Measurements from ENCODE around the gene SLC39A11. TPM values are rescaled to one million over a fixed set of nuclear protein-coding genes. Genes with fewer than 3 reads are reported as not detected.

The SLC39A11 gene
- total RNA-seq, 1 donor from 2014 or later = 13.2 TPM

DNA sequence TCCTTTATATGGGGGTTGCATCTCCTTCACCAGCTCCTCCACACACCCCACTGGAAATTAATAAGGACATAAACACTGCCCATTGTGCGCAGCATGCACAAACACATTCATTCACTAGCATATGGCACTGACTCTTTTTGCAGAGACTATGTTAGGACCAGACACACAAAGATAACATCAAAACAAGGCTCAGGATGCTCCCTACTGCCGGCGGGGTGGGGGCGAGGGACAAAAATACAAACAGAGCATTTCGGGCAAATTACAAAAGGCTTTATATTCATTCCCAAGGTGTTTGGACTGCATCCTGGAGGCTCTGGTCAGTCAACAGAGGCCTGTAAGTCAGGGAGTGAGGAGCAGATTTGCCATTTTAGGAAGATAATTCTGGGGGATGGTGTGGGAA, 299.7 kb downstream of the SLC39A11 start:
- H3K4me3 Mint-ChIP-seq (ENCODE audit: unreplicated experiment) = no peak overlapping the region
- H3K4me1 Mint-ChIP-seq (ENCODE audit: unreplicated experiment) = no peaks in the 10 kb centered on the region
- peaks cover 9% of the 10 kb centered on the region for H3K9me3 Mint-ChIP-seq (ENCODE audit: unreplicated experiment)
- TF ChIP-seq, protein P1, sequence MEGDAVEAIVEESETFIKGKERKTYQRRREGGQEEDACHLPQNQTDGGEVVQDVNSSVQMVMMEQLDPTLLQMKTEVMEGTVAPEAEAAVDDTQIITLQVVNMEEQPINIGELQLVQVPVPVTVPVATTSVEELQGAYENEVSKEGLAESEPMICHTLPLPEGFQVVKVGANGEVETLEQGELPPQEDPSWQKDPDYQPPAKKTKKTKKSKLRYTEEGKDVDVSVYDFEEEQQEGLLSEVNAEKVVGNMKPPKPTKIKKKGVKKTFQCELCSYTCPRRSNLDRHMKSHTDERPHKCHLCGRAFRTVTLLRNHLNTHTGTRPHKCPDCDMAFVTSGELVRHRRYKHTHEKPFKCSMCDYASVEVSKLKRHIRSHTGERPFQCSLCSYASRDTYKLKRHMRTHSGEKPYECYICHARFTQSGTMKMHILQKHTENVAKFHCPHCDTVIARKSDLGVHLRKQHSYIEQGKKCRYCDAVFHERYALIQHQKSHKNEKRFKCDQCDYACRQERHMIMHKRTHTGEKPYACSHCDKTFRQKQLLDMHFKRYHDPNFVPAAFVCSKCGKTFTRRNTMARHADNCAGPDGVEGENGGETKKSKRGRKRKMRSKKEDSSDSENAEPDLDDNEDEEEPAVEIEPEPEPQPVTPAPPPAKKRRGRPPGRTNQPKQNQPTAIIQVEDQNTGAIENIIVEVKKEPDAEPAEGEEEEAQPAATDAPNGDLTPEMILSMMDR (IDR thresholded peaks at IDR 0.05; ENCODE audit: unreplicated experiment) = no peak
- peaks cover 6% of the 10 kb centered on the region for H3K27me3 Mint-ChIP-seq (ENCODE audit: unreplicated experiment)
- peaks cover 14% of the 10 kb centered on the region for H3K36me3 Mint-ChIP-seq (ENCODE audit: low read depth, unreplicated experiment)
- no peak for DNase-seq (ENCODE audit: low spot score)
- H3K27ac Mint-ChIP-seq (ENCODE audit: unreplicated experiment) = no peak overlapping the region

DNA sequence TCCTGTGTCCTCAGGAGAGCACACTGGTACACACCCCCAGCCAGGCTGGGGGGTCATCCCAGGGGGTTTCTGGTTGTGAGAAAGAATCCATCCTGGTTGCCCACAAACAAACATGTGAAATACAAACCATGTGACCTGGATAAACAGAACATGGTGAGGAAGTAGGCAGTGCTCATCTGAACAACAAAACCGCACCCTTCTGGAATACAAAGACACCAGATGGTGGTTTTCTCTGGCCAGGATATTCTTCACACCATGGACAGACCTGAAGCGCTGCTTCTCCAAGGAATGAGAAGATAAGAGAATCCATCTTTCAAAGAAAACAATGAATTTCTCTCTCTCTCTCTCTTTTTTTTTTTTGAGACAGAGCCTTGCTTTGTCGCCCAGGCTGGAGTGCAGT, 302.3 kb downstream of the SLC39A11 start:
- TF ChIP-seq, protein P1 (IDR thresholded peaks at IDR 0.05; ENCODE audit: unreplicated experiment) = no peak
- Mint-ChIP-seq H3K4me1 (ENCODE audit: unreplicated experiment) (no peaks in the 10 kb centered on the region), H3K9me3 (ENCODE audit: unreplicated experiment) (peaks cover 9% of the 10 kb centered on the region), H3K4me3 (ENCODE audit: unreplicated experiment) (no peak overlapping the region), H3K36me3 (ENCODE audit: low read depth, unreplicated experiment) (peaks cover 13% of the 10 kb centered on the region), H3K27ac (ENCODE audit: unreplicated experiment) (no peak overlapping the region), H3K27me3 (ENCODE audit: unreplicated experiment) (no peaks in the 10 kb centered on the region)
- DNase-seq (ENCODE audit: low spot score) = no peak

DNA sequence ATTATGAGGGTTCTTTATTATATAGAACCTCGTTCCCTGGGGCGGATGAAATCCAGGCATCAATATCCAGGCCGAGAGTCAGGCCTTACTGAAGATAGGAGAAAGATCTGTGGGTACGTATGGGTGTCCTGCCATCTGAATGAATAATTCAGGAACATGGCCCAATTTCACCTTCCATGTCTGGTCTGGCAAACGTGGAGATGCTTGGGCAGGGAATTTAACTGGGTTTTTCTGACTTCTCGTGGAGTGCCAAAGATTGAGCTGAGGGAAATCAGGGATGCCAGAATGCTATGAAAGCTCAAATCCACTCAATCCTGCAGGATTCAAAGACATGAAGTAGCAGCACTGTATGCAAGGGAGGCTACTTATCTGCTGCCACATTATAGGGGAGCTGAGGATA, 302.8 kb downstream of the SLC39A11 start:
- Mint-ChIP-seq H3K27ac (ENCODE audit: unreplicated experiment) (no peak overlapping the region), H3K27me3 (ENCODE audit: unreplicated experiment) (no peaks in the 10 kb centered on the region), H3K9me3 (ENCODE audit: unreplicated experiment) (peaks cover 9% of the 10 kb centered on the region), H3K4me1 (ENCODE audit: unreplicated experiment) (no peaks in the 10 kb centered on the region), H3K4me3 (ENCODE audit: unreplicated experiment) (no peak overlapping the region), H3K36me3 (ENCODE audit: low read depth, unreplicated experiment) (peaks cover 12% of the 10 kb centered on the region)
- no peak for DNase-seq (ENCODE audit: low spot score)
- TF ChIP-seq, protein P1 (IDR thresholded peaks at IDR 0.05; ENCODE audit: unreplicated experiment) = no peak

DNA sequence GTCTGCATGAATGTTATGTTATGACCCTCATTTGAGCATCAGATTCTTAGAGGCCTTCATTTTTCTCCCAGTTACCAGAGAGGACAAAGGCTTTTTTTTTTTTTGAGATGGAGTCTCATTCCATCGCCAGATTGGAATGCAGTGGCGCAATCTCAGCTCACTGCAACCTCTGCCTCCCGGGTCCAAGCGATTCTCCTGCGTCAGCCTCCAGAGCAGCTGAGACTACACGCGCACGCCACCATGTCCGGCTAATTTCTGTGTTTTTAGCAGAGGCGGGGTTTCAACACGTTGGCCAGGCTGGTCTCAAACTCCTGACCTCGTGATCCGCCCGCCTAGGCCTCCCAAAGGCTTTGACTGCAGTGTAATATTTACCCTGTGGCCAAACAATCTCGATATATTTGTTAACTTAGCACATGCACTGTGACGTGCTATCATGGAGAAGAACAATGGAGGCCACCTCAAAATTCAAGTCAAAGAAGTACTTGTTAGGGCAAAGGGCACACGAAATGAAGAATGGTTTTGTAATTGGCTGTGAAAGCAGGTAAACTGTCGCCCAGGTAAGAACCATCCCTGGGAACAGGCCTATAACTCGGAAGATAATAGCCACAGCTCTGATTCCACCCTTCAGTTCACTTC, 303.4 kb downstream of the SLC39A11 start:
- H3K27ac Mint-ChIP-seq (ENCODE audit: unreplicated experiment) = no peak overlapping the region
- peaks cover 2% of the 10 kb centered on the region for H3K27me3 Mint-ChIP-seq (ENCODE audit: unreplicated experiment)
- H3K4me3 Mint-ChIP-seq (ENCODE audit: unreplicated experiment) = no peak overlapping the region
- peaks cover 8% of the 10 kb centered on the region for H3K36me3 Mint-ChIP-seq (ENCODE audit: low read depth, unreplicated experiment)
- peaks cover 9% of the 10 kb centered on the region for H3K9me3 Mint-ChIP-seq (ENCODE audit: unreplicated experiment)
- H3K4me1 Mint-ChIP-seq (ENCODE audit: unreplicated experiment) = no peaks in the 10 kb centered on the region
- no peak for DNase-seq (ENCODE audit: low spot score)
- TF ChIP-seq, protein P1 (IDR thresholded peaks at IDR 0.05; ENCODE audit: unreplicated experiment) = no peak

DNA sequence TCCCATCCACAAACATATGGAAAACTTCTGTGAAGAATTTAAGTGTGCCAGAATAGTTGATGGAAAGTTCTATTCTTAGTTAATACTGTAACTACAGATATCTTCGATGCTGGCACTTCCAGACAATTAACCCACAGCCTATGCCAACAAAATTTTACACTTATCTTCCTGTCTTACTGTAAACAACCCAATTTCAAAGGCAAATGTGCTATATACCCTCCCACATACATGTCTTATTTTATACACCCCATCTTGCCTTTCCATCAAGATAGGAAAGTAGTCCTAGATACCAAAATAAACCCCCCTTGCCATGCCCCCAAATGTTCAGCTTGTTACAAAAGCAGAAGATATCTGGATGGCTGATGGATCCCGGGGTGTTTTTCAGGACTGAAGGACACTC, 306.3 kb downstream of the SLC39A11 start:
- H3K4me3 Mint-ChIP-seq (ENCODE audit: unreplicated experiment) = no peak overlapping the region
- no peak for DNase-seq (ENCODE audit: low spot score)
- peaks cover 4% of the 10 kb centered on the region for H3K36me3 Mint-ChIP-seq (ENCODE audit: low read depth, unreplicated experiment)
- H3K27me3 Mint-ChIP-seq (ENCODE audit: unreplicated experiment) = peaks cover 7% of the 10 kb centered on the region
- H3K9me3 Mint-ChIP-seq (ENCODE audit: unreplicated experiment) = no peaks in the 10 kb centered on the region
- no peaks in the 10 kb centered on the region for H3K4me1 Mint-ChIP-seq (ENCODE audit: unreplicated experiment)
- no peak overlapping the region for H3K27ac Mint-ChIP-seq (ENCODE audit: unreplicated experiment)
- TF ChIP-seq, protein P1 (IDR thresholded peaks at IDR 0.05; ENCODE audit: unreplicated experiment) = no peak
